ENCODE data around the gene SMARCC2. TPM values are rescaled to one million over a fixed set of nuclear protein-coding genes. Genes with fewer than 3 reads are reported as not detected.

The SMARCC2 gene
- total and polyA plus RNA-seq, 9 of the 15 experiments (the other 6 are each of a cell fraction or from before 2014, with no cell fraction given): 11.9 to 86.0 (median 36.6) TPM

DNA sequence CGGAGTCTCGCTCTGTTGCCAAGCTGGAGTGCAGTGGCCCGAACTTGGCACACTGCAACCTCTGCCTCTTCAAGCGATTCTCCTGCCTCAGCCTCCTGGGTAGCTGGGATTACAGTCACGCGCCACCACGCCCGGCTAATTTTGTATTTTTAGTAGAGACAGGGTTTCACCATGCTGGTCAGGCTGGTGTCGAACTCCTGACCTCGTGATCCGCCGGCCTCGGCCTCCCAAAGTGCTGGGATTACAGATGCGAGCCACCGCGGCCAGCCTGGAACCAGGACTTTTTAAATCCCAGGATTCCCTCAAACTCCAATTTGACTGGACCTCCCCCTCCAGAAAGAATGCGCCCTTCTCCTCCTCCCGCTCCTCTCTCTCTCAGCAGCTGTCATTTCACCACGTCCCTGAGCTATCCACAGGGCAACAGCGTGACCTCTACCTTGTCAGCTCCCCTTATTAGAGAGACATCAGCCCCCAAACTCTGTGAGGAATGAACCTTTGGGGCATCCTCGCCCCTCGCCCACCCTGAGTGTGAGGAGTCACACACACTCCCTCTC is 59.3 kb downstream of the SMARCC2 start (continued):
- no peak for TF ChIP-seq ZNF766 (CRISPR knock-in tag; conservative IDR thresholded peaks at IDR 0.05)

DNA sequence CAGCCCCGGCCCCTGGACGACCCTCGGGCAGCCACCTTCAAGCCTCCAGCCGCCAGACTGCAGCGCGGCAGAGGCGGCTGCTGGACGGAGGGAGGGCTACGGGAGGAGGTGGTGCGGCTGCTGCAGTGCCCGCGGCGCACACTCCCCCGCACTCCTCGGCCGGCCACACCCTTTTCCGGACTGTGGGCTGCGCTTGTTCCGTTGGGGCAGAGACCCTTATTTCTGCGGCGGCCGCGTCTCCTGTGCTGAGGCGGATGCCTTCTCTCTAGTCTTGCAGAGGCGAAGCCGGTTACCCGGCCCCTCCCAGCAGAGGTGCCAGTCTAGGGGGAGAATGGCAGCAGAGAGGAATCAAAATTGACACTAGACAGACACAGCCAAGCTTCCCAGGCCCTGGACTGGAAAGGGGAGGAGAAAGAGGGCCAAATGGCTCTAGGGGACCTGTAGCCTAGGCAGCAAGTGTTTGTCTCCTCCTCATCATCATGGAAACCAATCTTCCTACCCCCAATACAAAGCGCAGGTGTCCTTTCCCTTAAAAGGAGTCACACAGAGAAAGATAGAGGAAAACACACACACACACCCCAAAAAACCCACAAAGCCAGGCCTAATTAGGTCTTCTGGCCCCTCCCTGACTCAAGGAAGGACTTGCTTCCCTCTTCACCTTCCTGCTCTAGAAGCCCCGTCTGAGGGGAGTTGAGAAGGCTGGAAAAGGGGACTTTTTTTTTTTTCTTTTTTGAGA is 59.9 kb downstream of the SMARCC2 start:
- DNase-seq (ENCODE audit: extremely low read depth in 1 of 4, low spot score in 3 of 4) (peak; percentile 78 to 87 (median 79)), ATAC-seq (peak; percentile 66), FAIRE-seq (no peak)
- intact Hi-C loops (cut with micrococcal nuclease) (no loop called here), in situ Hi-C loops (cut with MboI) (loop anchor here (5.0 to 10.0 kb wide), 2 partner anchors 58 to 335 kb away; partner anchors contain the start of genes SMARCC2 and SPRYD4)
- BruUV-seq (replicated peaks): no TSS peak
- H3K79me2 ChIP-seq (ENCODE audit: control insufficient read depth, insufficient read depth, low read length): peaks cover 60% of the 10 kb centered on the region
- peaks cover 27 to 38% of the 10 kb centered on the region in 2 experiments for H3K4me1 ChIP-seq (replicated peaks in 1 of 2; ENCODE audit: control insufficient read depth in 2 of 2, insufficient read depth in 2 of 2, low read length in 2 of 2)
- no peaks in the 10 kb centered on the region for H3K27me3 ChIP-seq (ENCODE audit: control insufficient read depth in 2 of 2, insufficient read depth in 2 of 2, low read length in 2 of 2)
- H3K27ac ChIP-seq (ENCODE audit: extremely low read depth, low read depth, low read length): peak overlapping the region; percentile 93
- peaks cover 6% of the 10 kb centered on the region for H3K9me1 ChIP-seq (ENCODE audit: control insufficient read depth, insufficient read depth, low read length)
- WGBS (ENCODE audit: insufficient coverage, low coverage, missing lambda C conversion rate): 0% methylated on average over 27 of the region's 29 CpGs
- CTCF ChIA-PET (ENCODE audit: low intra/inter-chr PET ratio): no interaction called here
- POLR2A ChIA-PET: interaction anchor here (0.7 to 5.6 kb wide), 11 partner anchors 12 to 1744 kb away, joined by 3 to 85 read pairs (median 7); partner anchors contain the start of genes MYL6, PA2G4, RNF41 and RPL41
- H4K20me1 ChIP-seq (replicated peaks; ENCODE audit: control insufficient read depth, insufficient read depth, low read length): peaks cover 5% of the 10 kb centered on the region
- no peaks in the 10 kb centered on the region for H3K9me3 ChIP-seq (replicated peaks; ENCODE audit: control insufficient read depth, insufficient read depth, low read depth, low read length)
- H3K36me3 ChIP-seq (ENCODE audit: control insufficient read depth, insufficient read depth, low read length): peaks cover 49% of the 10 kb centered on the region
- H3K9ac ChIP-seq (ENCODE audit: insufficient read depth in 1 of 2, low read depth in 2 of 2, low read length in 2 of 2): peak overlapping the region; percentile 96 to 98
- H3K4me3 ChIP-seq: peak overlapping the region; percentile 92
- 0 out of 2 replicates have a peak overlapping the region, but pooled peaks have one; percentile 10 for H2AFZ ChIP-seq (ENCODE audit: low read depth, low read length)
- peak overlapping the region; percentile 98 for H3K4me2 ChIP-seq (ENCODE audit: insufficient read depth, low read length)
- TF ChIP-seq ARID2 (IDR thresholded peaks at IDR 0.05) (no peak), PCBP1 (IDR thresholded peaks at IDR 0.05; ENCODE audit: low read depth, low read length, poor library complexity, severe bottlenecking) (peak; percentile 55), SIN3B (IDR thresholded peaks at IDR 0.05; ENCODE audit: low read depth) (peak; percentile 28; the same call in 1 of the 2 replicates), PRPF4 (IDR thresholded peaks at IDR 0.05; ENCODE audit: insufficient read depth, low read depth, low read length, poor library complexity, severe bottlenecking) (no peak), CXXC5 (CRISPR knock-in tag; IDR thresholded peaks at IDR 0.05) (peak; percentile 85), PRMT5 (CRISPR knock-in tag; IDR thresholded peaks at IDR 0.05) (no peak), ZNF707 (CRISPR knock-in tag; conservative IDR thresholded peaks at IDR 0.05) (0 out of 2 replicates have a peak, but pooled peaks have one; percentile 10), CTBP1 (IDR thresholded peaks at IDR 0.05; ENCODE audit: borderline replicate concordance) (peak; percentile 86), HSF4 (CRISPR knock-in tag; IDR thresholded peaks at IDR 0.05; ENCODE audit: borderline replicate concordance) (no peak), ZKSCAN1 (IDR thresholded peaks at IDR 0.05; ENCODE audit: low read depth, low read length) (no peak), SMARCA4 (IDR thresholded peaks at IDR 0.05) (peak; percentile 61; the same call in 1 of the 2 replicates), MYC (IDR thresholded peaks at IDR 0.05; ENCODE audit: low read depth, low read length) (peak; percentile 57; the same call in 1 of the 2 replicates), MYC (CRISPR knock-in tag; IDR thresholded peaks at IDR 0.05; ENCODE audit: borderline replicate concordance, low read depth) (no peak)
- TF ChIP-seq, protein P1, sequence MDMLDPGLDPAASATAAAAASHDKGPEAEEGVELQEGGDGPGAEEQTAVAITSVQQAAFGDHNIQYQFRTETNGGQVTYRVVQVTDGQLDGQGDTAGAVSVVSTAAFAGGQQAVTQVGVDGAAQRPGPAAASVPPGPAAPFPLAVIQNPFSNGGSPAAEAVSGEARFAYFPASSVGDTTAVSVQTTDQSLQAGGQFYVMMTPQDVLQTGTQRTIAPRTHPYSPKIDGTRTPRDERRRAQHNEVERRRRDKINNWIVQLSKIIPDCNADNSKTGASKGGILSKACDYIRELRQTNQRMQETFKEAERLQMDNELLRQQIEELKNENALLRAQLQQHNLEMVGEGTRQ (CRISPR knock-in tag; IDR thresholded peaks at IDR 0.05): no peak
- TF ChIP-seq, protein P2, sequence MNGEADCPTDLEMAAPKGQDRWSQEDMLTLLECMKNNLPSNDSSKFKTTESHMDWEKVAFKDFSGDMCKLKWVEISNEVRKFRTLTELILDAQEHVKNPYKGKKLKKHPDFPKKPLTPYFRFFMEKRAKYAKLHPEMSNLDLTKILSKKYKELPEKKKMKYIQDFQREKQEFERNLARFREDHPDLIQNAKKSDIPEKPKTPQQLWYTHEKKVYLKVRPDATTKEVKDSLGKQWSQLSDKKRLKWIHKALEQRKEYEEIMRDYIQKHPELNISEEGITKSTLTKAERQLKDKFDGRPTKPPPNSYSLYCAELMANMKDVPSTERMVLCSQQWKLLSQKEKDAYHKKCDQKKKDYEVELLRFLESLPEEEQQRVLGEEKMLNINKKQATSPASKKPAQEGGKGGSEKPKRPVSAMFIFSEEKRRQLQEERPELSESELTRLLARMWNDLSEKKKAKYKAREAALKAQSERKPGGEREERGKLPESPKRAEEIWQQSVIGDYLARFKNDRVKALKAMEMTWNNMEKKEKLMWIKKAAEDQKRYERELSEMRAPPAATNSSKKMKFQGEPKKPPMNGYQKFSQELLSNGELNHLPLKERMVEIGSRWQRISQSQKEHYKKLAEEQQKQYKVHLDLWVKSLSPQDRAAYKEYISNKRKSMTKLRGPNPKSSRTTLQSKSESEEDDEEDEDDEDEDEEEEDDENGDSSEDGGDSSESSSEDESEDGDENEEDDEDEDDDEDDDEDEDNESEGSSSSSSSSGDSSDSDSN (IDR thresholded peaks at IDR 0.05; ENCODE audit: borderline replicate concordance in 1 of 2, low read depth in 2 of 2, low read length in 2 of 2): peak; percentile 79 to 81; a peak in 3 of 4 replicates

All from K562 (cell line).